Urothelium cell line (cell line): ENCODE data around the gene EHMT2.
"Not testable (repeated sequence)": the region's sequence is repeated elsewhere in the genome, so short reads cannot be mapped to it uniquely, and the experiment has no call there.

Experiments
- DNase-seq: peaks from one replicate; pipeline ENCODE4 v3.0.0; 2011; ENCODE audit warnings: low spot score, mixed read lengths
- FAIRE-seq: peaks from 2 replicates; lab custom pipeline; 2011; peaks lifted over from hg19 to GRCh38; lab: Jason Lieb, UNC

EHMT2 gene

DNA sequence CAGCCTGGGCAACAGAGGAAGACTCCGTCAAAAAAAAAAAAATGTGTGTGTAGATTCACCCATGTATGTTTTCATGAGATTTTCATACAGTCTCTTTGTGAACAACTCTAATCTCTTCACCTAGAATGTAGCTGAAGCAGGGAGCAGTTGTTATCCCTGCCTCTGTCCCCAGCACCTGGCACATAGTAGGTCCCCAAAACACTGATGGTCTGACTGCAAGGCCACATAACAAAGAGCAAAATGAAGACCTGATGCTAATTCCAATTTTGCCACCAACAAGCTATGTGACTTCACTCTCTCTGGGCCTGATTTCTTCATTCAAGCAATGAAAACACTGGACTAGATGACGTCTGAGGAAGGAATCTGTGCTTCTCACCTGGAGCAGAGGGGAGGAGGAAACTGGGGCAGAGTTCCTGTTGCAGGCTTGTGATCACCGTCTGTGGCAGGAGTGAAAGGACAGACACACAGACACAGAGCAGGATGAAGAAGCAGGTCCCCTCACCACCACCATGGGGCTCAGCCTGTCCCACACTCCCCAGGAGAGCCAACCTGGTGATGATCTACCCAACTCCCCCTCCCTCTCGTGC, 23.3 kb downstream of the EHMT2 start:
- no peak for DNase-seq
- no peak for FAIRE-seq

DNA sequence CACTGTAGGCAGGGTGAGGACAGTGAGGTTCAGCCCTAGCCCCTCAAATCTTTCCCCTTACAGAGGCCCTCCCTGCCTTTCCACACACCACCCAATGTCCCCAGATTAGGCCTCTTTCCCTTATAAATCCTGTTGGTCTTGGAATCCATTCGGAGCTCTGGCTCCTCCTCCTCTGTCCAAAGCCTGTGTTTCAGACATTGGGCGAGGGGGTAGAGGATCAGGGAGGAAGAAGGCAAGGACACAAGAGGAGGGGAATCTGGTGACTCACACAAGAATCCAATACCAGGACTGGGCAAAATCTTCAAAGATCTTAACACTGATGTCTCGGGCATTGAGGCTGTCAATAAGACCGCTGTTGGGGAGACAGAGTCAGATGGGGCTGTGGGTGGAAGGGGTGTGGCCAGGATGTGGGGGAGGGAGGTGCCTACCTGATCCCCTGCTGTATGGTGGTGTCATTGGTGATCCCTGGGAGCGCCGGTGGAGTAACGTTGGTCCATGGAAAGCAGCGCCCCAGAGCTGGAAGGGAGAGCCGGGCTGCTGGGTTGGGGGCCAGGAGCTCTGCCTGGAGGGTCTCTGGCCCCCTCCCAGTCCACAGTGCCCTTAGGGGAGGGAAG, 26.3 kb downstream of the EHMT2 start:
- DNase-seq (peak; percentile 34), FAIRE-seq (no peak)

DNA sequence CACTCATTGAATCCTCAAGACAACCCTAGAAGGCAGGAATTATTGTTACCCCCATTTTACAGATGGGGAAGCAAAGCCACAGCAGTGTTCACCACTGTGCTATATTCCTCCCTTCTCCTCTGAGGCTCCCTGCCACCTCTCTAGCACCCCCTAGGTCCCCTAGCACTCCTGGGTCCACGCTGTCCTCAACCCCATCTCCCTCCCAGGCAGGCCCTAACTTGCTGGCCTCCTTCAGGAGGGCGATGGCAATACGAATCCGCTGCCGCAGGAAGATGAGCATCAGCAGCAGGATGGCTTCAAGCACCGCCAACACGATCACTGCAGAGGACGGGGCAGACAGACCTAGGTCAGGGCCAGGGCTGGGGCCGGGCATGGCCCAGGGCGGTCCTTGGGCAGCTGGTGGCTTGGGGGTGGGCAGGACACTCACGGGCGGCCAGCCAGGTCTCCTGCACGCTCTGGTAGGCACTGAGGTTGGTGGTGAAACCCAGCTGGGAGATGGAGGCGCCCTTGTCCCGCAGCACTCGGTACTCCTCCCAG, 27.0 kb downstream of the EHMT2 start:
- FAIRE-seq (no peak), DNase-seq (no peak)

DNA sequence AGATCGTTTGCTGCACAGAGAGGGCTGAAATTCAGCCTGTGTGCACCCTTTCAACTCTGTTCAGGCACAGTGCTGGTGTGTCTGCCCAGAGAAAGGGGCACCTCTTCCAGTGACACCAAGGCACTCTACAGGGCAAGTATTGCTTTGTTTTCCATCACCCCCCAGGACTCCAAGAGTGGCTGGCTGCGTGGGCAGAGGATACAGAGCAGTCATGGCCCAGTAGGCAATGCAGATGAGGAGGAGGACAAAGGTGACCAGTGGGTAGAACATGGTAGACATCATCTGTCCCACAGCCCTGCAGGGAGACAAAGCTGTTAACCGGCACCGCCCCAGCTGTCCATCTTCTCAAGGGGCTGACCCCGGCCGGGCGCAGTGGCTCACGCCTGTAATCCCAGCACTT, 28.2 kb downstream of the EHMT2 start:
- FAIRE-seq: no peak

DNA sequence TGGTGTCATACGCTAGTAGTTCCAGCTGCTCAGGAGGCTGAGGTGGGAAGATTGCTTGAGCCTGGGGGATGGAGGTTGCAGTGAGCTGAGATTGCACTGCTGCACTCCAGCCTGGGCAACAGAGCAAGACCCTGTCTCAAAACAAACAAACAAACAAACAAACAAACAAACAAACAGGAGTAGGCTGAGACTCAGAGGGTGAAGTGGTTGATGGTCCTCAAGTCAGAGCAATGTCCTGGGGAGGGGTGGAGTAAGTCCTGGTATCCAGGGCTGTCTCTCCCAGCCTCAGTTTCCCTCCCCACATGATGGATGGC, 28.9 kb downstream of the EHMT2 start:
- FAIRE-seq, DNase-seq: not testable (repeated sequence)

More for the DNA sequence above, 28.2 kb downstream of the EHMT2 start:
- DNase-seq: no peak

DNA sequence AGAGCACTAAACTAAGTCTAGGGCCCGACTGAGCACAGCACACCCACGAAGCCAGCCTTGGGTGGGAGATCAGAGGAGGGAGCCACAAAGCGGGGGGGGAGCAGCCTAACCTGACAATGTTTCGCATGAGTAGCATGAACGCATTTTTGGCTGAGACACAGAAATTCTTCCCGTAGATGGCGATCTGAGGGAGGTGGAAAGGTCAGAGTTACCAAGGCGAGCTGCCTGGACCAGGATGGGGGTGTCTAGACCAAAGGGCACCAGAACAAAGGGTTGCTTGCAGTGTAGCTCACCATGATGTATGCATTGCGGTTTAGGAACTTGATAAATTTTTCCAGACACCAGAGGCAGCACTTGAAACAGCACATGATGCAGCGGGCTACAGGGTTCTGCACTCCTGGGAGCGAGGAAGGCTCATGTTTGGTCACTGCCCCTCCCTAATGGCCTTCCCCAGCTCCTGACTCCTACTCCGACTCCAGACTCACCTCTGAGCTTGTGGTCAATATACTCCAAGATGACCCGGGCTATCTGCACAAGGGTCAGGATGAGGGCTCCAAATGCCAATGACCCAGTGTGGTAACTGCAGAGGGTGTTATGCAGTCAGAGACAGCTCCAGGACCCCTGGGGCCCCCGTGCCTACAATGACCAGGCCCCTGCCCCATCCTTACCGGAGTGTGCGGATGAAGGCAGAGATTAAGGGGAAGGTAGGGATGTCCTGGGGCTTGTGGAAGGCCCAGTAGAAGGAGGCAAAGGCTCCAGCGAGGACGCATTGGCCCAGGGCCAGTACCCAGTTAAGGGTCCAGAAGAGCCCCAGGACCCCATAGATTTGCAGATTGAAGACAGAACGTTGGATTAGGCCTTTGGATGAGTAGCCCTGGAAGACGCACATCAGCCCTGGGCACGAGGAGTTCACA, 32.0 kb downstream of the EHMT2 start:
- FAIRE-seq: no peak
- no peak for DNase-seq

DNA sequence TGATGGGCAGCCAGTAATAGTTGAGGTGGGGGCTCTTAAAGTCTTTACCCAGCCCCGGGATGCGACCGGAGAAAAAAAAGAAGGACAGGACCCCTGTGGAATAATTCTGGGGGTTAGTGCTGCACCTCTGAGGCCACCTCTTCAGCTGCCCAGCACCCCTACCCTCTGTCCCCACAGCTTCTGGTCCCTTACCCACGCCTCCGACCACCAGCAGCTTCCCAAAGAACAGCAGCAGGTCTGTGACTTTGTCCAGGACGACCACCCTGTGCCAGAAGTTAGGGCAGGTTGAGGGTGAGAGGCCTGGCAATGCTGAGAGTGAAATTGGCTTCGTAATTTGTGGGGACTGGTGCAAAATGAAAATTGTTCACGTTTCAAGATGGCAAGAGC, 32.7 kb downstream of the EHMT2 start:
- FAIRE-seq (no peak), DNase-seq (no peak)

DNA sequence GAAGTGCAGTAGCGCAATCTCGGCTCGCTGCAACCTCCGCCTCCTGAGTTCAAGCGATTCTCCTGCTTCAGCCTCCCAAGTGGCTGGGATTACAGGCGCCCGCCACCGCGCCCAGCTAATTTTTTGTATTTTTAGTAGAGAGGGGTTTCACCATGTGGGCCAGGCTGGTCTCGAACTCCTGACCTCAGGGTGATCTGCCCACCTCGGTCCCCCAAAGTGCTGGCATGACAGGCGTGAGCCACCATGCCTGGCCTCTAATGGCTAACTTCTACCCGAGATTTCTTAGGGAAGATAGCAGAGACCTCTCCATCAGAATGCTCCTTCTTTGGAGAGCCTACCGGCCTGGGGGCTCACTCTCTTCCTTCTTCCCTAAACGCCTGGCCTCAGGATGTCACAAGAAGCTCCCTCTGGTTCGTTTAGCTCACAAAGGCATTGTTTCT, 33.4 kb downstream of the EHMT2 start:
- FAIRE-seq: not testable (repeated sequence)

DNA sequence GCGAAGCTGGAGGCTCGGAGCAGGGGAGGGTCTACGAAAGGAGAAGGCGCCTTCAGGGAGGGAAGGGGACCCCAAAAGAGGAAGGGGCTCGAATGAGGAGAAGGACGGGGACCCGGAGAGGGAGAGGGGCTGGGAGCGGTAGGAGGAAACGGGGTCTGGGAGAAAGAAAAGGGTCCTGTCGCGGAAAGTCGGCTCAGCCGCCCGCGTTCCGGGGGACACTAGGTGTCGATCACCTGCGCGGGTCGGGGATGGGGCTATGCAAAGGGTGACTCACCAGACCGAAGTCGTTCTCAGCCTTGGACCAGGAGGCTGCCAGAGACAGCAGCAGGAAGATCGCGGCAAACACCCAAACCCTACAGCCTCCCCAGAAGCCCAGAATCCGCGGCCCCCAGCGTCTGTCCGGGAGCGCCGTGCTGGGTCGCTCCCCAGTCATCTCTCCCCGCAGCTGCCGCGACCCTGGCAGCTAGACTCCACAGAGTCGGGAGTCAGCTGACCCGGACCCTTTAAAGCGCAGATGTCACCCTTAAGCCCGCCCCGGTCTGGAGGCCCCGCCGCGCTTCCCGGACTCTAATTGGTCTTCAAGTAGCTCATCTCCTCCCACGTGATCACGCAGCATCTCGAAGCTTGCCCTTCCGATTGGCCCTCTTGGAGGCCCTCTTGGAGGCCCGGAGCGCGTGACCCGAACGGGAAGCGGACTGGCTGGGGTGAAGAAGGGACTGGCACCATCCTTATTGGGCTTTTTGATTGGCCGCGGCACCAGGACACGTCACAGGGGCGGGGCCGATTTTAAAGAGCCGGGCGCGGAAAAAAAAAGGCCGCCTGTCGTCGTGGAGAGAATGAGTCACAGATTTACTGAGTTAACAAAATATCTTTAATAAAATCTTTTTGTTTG, 34.9 kb downstream of the EHMT2 start, which contains the start of gene NEU1:
NEU1 (minus strand) TSS at position 478 of the 892 bp plus-strand sequence; CDS start at position 433, 45 bp downstream.
- FAIRE-seq (peak; percentile 89), DNase-seq (peak; percentile 100)

More for the DNA sequence above, 33.4 kb downstream of the EHMT2 start:
- not testable (repeated sequence) for DNase-seq

DNA sequence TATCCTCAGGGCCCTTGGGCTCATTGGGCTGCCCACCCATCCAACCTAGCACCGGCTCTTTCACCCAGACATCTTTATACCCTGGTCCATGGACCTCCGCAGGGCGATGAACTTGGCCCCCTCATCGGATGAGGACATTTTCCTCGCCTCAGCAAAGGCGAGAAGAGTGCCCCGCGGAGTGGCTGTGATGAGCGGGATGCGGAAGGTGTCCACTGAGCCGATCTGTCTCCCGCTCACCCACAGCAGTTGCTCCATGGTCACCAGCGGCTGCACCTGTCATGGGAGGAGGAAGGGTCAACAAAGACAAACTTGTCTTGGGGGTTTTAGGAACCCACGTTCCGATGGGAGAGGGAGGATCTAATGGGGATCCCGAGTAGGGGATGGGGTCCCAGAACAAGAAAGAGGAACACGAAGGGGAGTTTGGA, 35.6 kb downstream of the EHMT2 start:
- DNase-seq: no peak
- FAIRE-seq: no peak

DNA sequence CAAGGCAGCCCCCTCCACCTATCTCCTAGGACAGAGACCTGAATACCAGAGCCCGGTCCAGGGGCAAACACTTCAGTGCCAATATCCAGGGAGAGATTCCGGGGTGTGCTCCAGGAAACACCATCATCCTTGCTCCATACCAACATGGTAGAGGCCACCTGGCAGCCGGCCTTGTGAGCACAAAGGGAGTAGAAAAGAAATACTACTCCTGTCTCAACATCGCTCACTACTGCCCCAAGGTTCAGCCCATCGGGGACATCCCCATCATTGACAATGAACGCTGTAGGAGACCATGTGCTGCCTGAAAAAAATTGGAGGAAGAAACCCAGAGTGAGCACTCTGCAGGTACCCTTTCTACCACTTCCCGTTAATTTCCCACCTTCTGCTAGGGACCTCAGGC, 36.3 kb downstream of the EHMT2 start:
- no peak for FAIRE-seq

DNA sequence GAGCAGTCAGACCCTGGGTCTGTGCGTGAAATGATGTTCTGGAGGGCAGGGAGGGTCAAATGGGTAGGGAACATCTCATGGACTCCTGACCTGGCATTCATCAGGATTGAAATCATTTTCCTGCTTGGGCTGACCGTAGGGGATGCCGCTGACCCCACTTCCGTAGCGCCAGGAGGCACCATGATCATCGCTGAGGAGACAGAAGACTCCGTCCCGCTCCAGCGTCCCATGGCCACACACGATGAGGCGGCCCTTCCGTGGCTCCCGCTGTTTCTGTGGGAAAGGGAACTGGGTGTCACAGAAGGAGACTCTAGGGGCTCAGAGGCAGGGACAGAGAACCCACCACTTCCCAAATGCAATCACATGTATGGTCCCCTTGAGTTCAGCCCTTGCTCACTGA, 37.1 kb downstream of the EHMT2 start:
- FAIRE-seq: no peak
- no peak for DNase-seq

More for the DNA sequence above, 36.3 kb downstream of the EHMT2 start:
- no peak for DNase-seq

DNA sequence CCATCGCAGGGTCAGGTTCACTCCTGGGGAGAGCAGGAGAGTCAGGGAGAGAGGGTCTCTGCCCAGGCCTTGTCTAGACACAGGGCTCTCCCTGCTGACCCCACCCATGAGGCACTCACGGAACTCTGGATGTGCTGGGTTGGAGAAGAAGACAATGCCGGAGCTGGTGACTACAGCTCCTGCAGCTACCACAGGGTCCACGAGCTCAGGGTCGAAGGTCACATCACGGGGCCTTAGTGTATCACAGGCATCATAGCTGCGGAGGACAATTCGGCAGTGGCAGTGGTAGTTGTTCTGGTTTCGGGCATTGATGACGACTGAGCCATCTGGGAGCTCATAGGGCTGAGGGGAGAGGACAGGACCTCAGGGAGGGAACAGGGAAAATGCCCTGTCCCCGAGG, 37.6 kb downstream of the EHMT2 start:
- DNase-seq: no peak
- no peak for FAIRE-seq

DNA sequence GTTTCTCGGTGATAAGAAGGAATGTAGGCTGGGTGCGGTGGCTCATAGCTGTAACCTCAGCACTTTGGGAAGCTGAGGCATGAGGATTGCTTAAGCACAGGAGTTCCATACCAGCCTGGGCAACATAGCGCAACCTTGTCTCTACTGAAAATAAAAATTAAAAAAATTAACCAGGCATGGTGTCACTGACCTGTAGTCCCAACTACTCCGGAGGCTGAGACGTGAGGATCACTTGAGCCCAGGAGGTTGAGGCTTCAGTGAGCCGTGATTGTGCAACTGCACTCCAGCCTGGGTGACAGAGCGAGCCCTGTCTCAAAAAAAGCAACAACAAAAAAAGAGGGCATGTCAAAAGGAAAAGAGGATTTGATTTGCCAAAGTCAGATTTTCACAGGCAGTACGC, 38.8 kb downstream of the EHMT2 start:
- no peak for DNase-seq
- no peak for FAIRE-seq

DNA sequence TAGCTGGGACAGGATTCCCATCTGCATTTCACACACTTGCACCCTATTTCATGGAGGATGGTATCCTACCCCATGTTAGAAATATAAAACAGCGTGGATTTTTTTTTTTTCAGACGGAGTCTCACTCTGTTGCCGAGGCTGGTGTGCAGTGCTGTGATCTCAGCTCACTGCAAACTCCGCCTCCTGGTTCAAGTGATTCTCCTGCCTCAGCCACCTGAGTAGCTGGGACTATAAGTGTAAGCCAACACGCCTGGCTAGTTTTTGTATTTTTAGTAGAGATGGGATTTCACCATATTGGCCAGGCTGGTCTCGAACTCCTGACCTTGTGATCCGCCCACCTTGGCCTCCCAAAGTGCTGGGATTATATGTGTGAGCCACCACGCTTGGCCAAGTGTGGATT, 39.7 kb downstream of the EHMT2 start:
- DNase-seq, FAIRE-seq: not testable (repeated sequence)

DNA sequence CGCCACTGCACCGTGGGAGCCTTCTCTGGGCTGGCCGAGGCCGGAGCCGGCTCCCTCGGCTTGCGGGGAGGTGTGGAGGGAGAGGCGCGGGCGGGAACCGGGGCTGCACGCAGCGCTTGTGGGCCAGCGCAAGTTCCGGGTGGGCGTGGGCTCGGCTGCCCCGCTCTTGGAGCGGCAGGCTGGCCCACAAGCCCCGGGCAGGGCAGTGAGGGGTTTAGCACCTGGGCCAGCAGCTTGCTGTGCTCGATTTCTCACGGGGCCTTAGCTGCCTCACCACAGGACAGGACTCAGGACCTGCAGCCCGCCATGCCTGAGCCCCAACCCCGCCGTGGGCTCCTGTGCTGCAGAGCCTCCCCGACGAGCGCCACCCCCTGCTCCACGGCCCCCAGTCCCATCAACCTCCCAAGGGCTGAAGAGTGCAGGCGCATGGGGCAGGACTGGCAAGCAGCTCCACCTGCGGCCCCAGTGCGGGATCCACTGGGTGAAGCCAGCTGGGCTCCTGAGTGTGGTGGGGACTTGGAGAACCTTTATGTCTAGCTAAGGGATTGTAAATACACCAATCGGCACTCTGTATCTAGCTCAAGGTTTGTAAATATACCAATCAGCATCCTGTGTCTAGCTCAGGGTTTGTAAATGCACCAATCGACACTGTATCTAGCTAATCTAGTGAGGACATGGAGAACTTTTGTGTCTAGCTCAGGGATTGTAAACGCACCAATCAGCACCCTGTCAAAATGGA, 45.3 kb downstream of the EHMT2 start:
- not testable (repeated sequence) for FAIRE-seq, DNase-seq

DNA sequence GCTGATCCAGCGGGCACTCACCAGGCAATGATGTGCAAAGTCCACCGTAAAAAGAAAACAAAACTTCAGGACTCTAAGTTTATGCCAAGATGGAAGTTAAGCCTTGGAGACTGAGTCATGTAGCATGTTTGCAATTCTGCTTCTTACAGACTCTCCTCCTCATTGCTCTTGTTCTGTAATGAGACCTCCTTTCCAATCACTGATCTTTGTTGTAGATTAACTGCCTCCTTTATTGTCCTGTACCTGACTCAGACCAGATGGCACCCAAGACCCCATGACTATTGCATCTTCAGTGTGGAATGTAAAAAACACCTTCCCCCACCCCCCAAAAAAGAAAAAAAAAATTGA, 46.0 kb downstream of the EHMT2 start:
- FAIRE-seq: no peak
- no peak for DNase-seq

DNA sequence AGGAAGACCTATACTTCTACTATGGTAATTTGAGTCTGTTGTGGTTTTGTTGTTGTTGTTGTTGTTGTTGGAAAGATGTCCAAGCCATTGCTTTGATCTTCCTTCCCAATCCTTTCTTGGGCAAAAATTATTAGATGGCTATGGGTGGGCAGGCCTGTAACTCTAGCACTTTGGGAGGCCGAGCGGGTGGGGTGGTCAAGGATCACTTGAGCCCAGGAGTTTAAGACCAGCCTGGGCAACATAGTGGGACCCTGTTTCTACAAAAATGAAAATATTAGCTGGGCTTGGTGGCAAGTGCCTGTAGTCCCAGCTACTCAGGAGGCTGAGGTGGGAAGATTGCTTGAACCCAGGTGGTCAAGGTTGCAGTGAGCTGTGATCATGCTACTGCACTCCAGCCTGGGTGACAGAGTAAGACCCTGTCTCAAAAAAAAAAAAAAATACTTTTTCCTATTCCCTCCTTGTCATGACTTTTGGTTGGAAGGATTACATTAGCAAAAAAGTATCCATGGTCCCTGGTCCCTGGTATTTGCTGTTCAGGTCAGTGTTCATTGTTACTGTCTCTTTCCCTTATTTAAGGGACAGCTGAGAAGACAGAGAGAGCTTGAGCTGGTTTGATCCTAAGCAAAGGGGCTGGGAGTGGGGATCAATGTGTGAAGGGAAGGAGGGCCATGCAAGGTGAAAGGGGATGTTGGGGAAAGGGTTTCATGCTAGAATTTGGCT, 46.6 kb downstream of the EHMT2 start:
- FAIRE-seq (no peak), DNase-seq (no peak)

DNA sequence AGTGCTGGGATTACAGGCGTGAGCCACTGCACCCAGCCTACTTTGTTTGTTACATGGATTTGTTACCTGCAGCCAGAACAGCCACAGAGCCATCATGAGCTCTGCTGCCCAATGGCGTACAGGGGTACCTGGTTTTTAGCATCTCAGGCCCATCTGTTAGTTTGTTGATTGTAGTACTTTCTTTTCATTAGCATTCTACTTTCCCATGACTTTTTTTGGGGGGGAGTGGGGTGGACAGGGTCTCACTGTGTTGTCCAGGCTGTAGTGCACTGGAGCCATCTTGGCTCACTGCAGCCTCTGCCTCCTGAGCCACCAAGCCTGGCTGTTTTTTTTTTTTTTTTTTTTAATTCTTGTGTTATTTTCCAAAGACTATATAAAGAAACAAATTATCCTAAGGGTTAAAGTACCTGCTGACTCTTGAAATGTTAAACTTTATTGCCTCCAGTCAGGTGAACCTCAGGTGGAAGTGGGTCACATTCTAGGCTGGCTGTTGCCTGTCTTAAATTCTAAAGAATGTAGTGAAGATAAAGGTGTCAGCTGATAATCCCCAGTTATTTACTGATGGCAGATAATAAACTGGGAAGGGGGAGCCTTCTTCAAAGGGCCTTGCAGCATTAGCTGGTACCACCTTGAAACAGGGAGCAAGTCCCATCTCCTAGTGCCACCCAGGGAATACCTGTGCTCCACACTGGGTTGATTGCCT, 50.1 kb downstream of the EHMT2 start:
- FAIRE-seq: no peak
- no peak for DNase-seq
